NCI-H1694 treated with DMSO at 0.1 percent for 48 hours (cell line): ENCODE results near the gene IFT43.

Experiments
- DNase-seq: peaks from one replicate; lab custom pipeline; 2025; lab: John Stamatoyannopoulos, UW

Gene IFT43

DNA sequence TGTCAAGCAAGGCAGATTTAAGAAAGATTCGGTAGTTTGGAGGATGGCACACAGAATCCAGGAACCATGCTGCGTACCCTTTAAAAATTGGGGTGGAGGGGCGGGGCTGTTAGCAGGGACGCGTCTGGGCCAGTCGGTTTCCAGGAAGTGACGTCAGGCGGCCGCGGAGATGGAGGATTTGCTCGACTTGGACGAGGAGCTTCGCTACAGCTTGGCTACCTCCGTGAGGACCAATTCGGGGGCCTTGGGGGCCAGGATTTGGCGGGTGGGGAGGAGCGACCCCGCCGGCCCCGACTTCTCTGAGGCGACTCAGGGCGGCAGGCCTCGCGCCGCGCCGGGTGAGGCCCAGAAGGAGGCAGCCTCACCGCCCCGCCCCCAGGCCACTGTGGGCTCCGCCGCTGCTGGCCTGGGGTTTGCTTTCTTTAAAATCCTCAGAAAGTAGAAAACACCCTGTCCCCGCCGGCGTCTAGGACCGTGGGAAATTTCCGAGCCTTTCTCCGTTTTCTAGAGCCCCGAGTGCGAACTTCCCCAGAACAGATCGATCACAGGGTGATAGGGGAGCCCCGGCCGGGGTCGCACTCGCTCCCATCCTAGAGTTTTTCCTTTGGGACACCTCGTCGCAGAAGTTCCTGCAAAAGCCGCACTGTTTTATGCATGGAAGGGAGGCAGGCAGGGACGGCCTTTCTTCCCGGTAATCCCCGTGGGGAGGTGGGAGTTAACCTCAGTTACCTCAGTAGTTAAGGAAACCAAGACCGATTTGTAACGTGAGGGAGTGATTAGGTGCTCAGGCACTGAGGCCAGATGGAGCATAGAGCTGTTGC is at the start of gene IFT43:
Gene IFT43, plus strand, starts transcription at position 146 of the 821 bp plus-strand sequence. Its CDS starts 24 bp downstream, at position 170.
- DNase-seq: peak; percentile 67

DNA sequence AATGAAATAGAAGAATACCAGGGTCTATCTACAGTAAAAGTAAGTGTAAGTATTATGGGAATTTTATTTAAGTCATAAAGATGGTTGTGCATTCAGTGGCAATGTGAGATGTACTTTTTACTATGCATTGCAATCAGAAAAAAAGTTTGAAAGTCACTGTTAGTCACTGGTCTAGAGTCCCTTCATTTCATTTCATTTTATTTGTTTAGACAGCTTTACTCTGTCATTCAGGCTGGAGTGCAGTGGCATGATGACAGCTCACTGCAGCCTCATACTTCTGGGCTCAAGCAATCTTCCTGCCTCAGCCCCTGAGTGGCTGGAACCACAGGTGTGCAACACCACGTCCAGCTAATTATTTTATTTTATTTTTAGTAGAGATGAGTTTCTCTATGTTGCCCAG is 46.4 kb upstream of the IFT43 start:
- DNase-seq: no peak

- peak; percentile 16 for DNase-seq
These were observed 44.5 kb upstream of the IFT43 start for GRCh38 chr14:75941030-75941429.

DNA sequence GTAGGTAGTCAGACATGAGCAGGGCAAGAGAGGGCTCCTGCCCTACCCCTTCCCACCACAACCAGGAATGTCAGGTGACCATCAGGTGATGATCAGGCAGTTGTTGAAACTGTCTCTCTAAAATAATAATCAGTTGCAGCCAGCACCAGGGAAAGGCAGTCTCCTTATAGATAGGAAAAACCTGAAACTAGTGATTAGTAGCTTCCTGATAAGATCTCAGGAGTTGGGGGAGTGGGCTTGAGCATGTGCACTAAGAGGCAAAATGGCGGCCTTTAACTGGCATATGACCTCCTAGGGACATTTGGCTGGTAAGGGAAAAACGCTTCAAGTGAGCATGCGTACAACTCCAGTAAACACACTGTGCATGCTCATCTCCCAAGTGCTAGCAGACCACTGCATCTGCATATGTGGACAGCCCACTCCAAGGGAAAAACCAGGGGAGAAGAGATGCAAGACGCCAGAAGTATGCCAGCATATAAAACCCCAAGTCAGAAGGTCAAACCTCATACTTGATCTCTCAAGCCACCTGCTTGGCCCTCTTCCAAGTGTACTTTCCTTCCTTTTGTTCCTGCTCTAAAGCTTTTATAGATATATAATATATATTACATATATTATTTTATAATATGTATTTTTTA is 40.8 kb upstream of the IFT43 start:
- DNase-seq: no peak

DNA sequence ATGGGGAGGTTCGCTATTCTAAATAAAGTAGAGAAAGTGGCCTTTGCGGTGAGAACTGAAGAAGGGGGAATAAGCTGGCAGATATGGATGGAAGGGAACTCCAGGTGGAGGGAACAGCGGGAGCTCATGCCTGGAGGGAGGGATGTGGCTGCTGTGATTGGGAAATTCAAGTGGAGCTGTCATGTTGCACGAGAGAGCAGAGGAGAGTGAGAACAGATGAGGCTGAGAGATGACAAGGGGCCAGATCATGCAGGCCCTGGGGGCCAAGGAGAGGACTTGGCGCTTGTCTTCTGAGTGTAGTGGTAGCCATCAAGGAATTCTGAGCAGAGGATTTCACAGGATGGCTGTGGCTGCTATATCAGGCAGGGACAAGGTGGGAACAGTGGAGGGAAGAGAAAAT is 38.8 kb upstream of the IFT43 start:
- no peak for DNase-seq

DNA sequence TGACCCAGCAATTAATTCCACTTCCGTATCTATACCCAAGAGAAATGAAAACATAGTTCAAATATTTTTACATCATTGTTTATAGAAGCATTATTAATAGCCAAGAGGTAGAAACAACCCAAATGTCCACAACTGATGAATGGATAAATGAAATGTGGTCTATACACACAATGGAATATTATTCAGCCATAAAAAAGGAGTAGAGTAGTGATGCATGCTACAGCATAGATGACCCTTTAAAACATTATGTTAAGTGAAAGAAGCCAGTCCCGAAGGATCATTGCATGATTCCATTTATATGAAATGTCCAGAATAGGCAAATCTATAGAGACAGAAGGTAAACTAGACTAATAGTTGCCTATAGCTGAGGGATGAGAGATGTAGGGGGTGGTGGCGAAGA is 33.1 kb upstream of the IFT43 start:
- DNase-seq: no peak

DNA sequence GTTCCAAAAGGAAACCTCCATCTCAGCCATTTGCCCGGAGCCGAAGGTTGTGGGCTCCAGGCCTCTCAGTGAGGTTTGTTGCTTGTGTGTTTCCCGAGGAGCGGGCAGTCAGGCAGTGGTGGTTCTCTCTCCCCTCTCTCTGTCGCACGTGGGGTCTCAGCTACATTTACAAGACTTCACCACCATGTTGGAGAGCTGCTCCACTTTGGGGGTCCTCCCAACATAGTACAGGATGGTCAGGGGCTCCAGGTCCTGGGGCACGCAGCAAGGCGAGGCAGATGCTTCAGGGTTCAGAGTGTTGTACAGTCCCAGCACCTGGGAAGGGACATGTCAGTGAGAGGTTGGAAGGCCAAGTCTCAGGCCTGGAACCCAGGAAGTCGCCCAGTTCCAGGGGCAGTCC is 26.5 kb upstream of the IFT43 start:
- no peak for DNase-seq

- DNase-seq: no peak
These were observed 25.3 kb upstream of the IFT43 start for GRCh38 chr14:75960231-75960630.

DNA sequence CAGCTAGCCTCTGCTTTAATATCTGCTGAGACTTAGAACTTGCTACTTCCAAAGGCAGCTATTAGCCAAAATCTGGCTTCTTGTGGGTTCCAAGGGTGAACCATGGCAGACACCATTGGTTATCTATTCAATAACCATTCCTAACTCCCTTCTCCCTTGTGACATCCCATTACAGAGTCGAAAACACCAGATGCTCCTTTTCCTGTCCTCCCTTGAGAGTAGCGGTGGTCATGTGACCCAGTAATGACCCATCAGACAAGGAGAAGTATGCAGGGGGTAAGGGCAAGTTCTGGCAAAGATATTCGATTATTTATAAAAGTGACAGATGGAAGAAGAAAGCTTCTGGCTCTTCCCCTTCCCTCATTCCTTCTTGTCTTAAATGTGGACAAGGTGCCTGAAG is 23.9 kb upstream of the IFT43 start:
- peak; percentile 69 for DNase-seq

- DNase-seq: no peak
These were observed 17.7 kb upstream of the IFT43 start for GRCh38 chr14:75967866-75968265.

- peak; percentile 60 for DNase-seq
These were observed 17.1 kb upstream of the IFT43 start for GRCh38 chr14:75968456-75968855.

DNA sequence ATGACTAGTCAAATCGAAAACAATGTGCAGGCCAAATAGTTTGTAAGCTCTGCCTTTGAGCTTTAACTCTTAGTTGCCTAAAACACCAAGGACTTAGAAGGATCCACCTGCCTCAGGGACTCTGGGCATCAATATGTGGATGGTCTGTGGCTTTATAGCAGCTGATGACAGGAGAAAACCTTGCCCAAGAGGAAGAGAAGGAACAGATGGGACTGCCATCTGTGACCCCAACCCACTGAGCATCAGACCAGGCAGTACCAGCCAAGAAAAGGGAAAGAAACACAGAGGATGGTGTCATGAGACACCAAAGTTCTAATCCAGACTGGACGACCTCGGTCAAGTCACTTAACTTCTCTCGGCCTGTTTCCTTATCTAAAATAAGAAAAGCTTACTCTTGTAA is 16.4 kb upstream of the IFT43 start:
- DNase-seq: peak; percentile 80

- DNase-seq: peak; percentile 56
These were observed 15.7 kb upstream of the IFT43 start for GRCh38 chr14:75969891-75970290.

DNA sequence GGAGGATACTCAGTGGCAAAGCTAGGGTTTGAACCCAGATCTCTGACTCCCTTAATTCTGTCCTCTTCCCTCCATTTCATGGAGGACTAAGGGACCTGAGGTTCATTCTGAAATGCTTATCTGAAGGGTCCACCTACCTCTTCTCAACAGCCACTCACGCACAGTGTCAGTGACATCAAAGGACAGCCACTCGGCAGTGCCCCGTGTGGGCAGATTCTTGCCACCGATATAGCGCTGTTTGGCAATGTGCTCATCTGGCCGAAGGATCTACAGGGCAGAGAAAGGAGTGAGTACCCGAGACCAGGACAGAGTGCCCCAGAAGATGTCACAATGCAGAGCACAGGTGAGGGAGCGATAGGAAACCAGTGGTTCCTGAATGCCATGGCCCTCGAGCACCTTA is 14.6 kb upstream of the IFT43 start:
- no peak for DNase-seq

DNA sequence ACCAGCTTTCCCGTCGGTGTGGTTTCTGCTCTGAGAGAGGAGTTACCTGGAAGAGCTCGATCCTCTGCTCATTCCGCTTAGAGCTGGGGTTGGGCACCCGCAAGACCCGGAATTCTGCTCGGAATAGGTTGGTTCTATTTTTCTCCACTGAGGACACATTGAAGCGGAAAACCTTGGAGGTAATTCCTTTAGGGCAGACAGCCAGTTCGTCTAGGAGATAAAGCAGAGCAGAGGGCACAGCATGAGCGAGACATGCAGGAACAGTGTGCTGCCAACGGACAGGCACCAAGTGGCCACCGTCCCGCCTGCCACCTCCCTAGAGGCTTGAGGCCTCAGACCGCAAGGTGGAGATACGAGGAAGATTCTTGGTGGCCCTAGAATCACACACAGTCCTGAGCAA is 14.1 kb upstream of the IFT43 start:
- DNase-seq: no peak

DNA sequence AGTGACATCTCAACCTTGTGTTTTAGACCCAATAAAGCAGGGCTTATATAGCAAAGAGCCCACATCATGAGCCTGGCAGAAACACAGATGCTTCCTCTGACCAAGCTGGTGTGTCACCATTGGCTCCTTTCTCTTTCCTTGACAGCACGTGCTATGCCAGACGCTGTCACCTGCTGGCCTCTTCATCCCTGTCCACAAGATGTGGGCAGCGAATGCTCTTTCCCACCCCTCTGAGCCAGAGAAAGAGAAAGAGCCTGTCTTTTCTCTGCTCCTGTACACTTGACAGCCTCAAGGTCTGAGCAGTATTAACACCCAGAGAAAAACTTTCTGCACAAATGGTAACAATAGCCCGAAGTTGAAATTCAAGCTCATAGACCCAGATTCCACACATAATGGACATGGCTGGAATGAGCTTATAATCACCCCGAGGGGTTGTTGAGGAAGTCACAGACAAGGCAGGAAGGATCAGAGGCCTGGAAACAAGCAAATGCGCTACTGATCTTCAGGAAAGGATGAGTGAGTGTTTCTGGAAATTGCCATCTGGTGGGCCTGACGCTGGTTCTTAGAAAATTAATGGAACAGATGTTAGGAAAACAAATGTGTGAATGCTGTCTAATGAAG is 12.7 kb upstream of the IFT43 start:
- peak; percentile 96 for DNase-seq

DNA sequence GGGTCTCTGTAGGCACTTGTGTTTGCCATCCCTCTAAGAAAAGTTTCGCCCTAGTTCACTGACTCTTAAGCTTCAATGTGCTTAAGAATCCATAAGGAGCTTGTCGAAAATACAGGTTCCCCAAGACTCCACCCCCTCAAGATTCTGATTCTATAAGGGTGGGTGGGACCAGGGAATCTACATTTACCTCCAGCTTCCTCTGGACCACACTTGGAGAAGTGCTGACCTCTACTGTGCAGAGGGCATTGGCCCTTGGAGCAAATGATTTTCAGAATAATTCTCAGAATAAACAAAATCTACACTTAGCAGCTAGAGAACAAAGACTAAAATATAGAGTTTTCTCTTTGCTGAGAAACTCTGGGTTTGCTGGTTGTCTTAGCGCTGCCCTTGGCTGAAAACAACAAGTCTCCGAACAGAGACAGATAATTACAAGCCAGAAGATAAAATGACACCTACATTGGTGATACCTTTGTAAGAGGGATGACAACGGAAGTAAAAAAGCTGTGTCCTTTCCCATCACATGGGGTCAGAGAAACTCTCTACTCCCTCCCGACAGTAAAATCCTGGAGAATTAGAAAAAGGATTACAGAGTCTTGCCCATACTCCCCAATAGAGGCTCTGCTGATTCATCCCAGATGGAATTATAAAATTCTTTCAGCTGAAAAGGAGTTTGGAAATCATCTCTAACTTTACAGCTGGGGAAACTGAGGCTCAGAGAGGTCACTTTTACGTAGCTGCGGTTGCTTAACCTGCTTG is 8.6 kb upstream of the IFT43 start:
- DNase-seq: no peak

DNA sequence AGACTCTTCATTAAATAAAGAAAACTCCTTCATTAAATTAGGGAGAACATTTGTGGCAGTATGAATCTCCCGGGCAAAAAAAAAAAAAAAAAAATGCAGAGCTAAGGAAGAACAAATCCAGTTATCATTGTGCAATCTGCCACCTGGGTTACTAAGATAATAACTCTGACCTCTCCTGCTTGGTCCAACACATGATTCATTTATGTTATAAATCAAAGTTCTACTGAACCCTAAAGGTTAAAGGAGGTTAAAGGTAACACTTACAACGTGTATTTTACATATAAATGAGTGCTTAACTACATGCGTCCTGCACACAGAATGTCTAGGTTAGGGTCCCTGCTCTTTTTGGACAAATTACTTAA is 8.0 kb upstream of the IFT43 start:
- no peak for DNase-seq

DNA sequence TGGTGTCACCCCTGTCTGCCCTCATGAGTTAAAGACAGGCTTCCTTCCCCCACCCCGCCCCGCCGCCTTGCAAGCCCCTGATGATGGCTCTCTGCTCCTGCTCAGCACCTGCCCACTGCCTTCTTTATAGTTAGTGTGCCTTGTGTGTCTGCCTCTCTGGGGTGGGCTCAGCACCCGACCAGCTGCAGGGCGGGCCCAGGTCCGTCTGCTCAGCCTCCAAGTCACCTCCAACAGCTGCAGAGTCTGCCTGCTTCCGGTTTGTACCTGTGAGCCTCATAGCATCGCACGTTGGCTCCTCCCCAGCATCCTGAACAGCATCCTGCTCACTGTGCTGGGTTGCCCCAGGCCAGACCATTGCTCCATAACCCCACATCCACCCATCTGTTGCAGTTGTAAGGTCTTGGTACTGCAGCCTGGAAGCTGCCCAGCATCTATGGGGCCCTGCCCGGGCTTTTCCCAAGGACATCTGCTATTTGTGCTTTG is 7.3 kb upstream of the IFT43 start:
- DNase-seq: peak; percentile 33

DNA sequence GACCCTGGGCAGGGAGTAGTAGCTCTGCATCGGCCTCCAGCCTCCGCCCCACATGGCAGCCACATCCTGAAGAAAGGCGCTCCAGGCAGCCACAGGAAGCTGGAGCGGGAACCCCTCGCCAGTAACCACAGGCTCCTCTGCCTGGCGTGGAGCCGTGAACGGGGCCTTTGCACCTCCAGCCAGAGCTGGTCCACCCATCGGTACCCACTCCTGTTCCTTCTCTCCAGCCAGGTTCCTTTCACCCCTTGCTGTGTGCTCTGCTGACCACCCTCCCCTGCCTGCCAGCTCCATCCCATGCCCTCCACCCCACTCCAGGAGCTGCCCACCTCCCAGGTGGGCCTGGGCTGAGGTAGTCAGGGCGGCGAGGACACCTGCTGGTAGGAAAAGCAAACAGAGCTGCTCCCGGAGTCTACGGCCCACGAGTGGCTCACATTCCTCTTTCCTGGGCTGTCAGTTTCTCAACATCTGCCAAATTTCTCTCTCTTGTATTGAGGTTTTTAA is 6.4 kb upstream of the IFT43 start:
- peak; percentile 83 for DNase-seq

DNA sequence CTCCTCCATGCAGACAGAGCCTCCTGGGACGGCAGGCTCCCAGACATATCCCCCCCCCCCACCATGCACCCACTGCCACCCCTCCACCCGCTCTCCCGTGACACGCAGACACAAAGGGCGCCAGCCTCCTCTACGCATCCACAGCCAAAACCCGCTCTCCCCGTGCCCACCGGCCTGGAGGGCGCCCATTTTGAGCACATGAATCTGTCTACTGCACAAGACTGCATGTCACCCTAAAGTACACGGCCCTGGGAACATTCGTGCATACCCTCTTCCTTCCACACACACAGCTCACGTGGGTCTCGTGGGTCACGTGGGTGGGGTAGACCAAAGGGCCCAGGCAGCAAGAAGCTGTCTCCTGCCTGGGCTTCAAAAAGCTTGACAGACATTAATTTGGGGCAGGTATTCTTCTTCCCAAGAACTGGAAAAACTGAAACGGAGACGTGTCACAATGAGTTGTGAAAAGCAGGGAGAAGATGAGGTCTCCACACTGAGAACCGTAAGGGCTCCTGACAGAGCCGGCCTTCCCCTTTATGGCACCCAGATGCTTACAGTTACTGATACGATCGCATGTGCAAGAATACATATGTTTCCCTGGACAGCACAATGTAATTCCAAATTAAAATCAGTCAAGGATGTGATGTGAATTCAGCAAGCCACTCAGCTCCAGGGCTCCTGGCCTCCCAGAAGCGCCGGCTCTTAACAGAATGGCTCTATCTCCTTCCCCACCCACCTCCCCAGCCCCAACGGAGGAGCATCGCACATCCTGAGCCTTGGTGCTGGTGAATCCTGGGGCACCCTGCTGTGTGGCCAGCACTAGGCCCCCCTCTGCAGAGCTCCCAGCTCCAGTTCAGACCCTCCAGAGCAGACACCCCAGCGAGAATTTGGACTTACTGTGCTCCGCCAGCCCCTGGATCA is 5.7 kb upstream of the IFT43 start:
- DNase-seq: peak; percentile 27
